ENCODE data around the gene TOB1.

DNA sequence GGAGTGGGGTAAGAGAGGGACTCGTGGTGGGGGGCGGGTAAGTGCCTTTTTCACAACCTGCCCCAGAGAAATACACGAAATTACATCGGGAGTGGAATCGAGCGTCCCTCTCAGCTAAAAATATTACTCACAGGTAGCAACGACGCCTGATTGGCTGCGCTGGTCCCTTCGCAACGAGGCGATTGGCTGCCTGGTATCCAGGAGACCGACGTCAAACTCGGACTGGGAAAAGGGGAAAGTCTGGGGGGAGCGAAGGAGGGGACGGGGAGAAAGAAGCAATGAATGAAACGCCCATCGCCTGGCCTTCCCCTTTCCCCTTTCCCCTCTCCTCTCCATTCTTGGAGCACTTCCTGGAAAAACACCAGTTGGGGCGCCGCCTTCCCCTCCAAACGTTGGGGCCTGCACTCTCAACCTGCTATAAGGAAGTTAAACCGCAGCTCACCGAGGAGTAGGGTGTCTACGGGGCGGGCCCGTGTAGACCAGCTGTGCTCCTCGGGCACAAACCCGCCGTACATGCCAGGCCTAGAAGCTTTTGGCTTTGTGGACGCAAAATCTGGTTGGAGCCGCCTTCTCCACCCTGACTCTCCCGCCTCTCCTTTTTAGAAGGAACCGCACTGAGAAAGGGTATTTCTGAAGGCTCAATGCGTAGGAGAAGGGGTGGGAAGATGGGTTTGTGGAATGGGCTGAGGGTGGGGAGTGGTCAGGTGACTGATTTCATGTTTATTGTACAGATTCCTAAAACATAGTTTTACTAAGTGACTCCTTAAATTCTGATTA is 1.4 kb upstream of the TOB1 start:
- TF ChIP-seq EZH2 (IDR thresholded peaks at IDR 0.05; ENCODE audit: insufficient read depth, poor library complexity, severe bottlenecking) (no peak), EZH2phosphoT487 (IDR thresholded peaks at IDR 0.05; ENCODE audit: insufficient read depth, low read depth) (no peak)
